Common myeloid progenitor, CD34-positive (primary cell): ENCODE results near the gene AWAT2.
"Not testable (repeated sequence)": the region's sequence is repeated elsewhere in the genome, so short reads cannot be mapped to it uniquely, and the experiment has no call there.

ENCODE experiments used
- CTCF ChIA-PET: fragments of 350-600 bp; sonication (Branson Sonifier 250); formaldehyde crosslinking; loops from one replicate; lab custom pipeline; 2021; ENCODE audit warnings: antibody characterized with exemption; lab: Charles Lee
- POLR2A ChIA-PET: fragments of 350-600 bp; sonication (Branson Sonifier 250); formaldehyde crosslinking; loops from one replicate; lab custom pipeline; 2021; ENCODE audit warnings: antibody characterized with exemption; lab: Charles Lee
- DNase-seq, 3 donors: peaks; one replicate each; pipeline versions ENCODE4 v3.0.0 to v3.0.0-alpha.2; 2013
- H3K27ac ChIP-seq, 2 experiments: 1 replicate in 1 of 2; 2 replicates in 1 of 2; pipeline ENCODE4 v1.7.0; 2013; ENCODE audit warnings: inconsistent platforms in 2 of 2, low read length in 2 of 2, mild to moderate bottlenecking in 2 of 2, low read depth in 1 of 2, moderate library complexity in 1 of 2; ENCODE audit not compliant: severe bottlenecking in 2 of 2, insufficient read depth in 1 of 2, poor library complexity in 1 of 2
- H3K27me3 ChIP-seq, 5 experiments: replicated peaks in 2 of 5; 1 replicate in 3 of 5; 2 replicates in 2 of 5; pipeline versions ENCODE4 v1.6.1 to v1.7.0; 2013; ENCODE audit warnings: low read length in 4 of 5, mild to moderate bottlenecking in 2 of 5, moderate library complexity in 2 of 5, inconsistent platforms in 1 of 5; ENCODE audit not compliant: insufficient read depth in 5 of 5, control insufficient read depth in 4 of 5
- H3K36me3 ChIP-seq, 4 experiments: 1 replicate in 2 of 4; 2 replicates in 2 of 4; pipeline versions ENCODE4 v1.6.1 to v1.7.0; 2013; ENCODE audit warnings: low read length in 3 of 4, control low read depth in 1 of 4, mild to moderate bottlenecking in 1 of 4; ENCODE audit not compliant: control insufficient read depth in 4 of 4, insufficient read depth in 4 of 4
- H3K4me1 ChIP-seq, 4 experiments: 1 replicate in 3 of 4; 2 replicates in 1 of 4; pipeline versions ENCODE4 v1.6.1 to v1.7.1; 2013; ENCODE audit warnings: low read length in 3 of 4, mild to moderate bottlenecking in 3 of 4, control low read depth in 1 of 4, inconsistent platforms in 1 of 4, moderate library complexity in 1 of 4; ENCODE audit not compliant: control insufficient read depth in 4 of 4, insufficient read depth in 4 of 4; ENCODE audit errors: control extremely low read depth in 1 of 4
- H3K4me3 ChIP-seq, 7 experiments: 1 replicate in 4 of 7; 2 replicates in 3 of 7; pipeline versions ENCODE4 v1.5.1 to v1.7.0; 2013; ENCODE audit warnings: mild to moderate bottlenecking in 7 of 7, low read length in 6 of 7, moderate library complexity in 6 of 7, inconsistent platforms in 2 of 7, low read depth in 2 of 7, control low read depth in 1 of 7; ENCODE audit not compliant: insufficient read depth in 4 of 7, control insufficient read depth in 1 of 7; ENCODE audit errors: extremely low read depth in 1 of 7
- H3K9me3 ChIP-seq, 5 experiments: 1 replicate in 4 of 5; 2 replicates in 1 of 5; pipeline versions ENCODE4 v1.6.1 to v1.7.1; 2013; ENCODE audit warnings: low read length in 4 of 5, mild to moderate bottlenecking in 2 of 5, inconsistent platforms in 1 of 5, low read depth in 1 of 5, moderate library complexity in 1 of 5; ENCODE audit not compliant: control insufficient read depth in 4 of 5, insufficient read depth in 2 of 5; ENCODE audit errors: control extremely low read depth in 1 of 5
- WGBS: methylation state at CpG from one replicate; pipeline ENCODE4 v1.1.5; 2013; ENCODE audit not compliant: insufficient coverage; 5-methylcytosine and 5-hydroxymethylcytosine counted together

Gene AWAT2

GRCh38 chrX:70007946-70008345 is 41.8 kb downstream of the AWAT2 start:
- Histone ChIP-seq H3K4me1 (no peaks in the 10 kb centered on the region), H3K9me3 (no peaks in the 10 kb centered on the region), H3K27ac (no peak overlapping the region), H3K4me3 (no peak overlapping the region), H3K36me3 (no peaks in the 10 kb centered on the region), H3K27me3 (peaks cover 0 to 2% (median 0%) of the 10 kb centered on the region in 5 experiments)
- POLR2A ChIA-PET = no interaction called here
- DNase-seq = no peak
- CTCF ChIA-PET = no interaction called here

GRCh38 chrX:70001708-70002341 is 47.9 kb downstream of the AWAT2 start:
- no peak overlapping the region for H3K27ac ChIP-seq
- DNase-seq = no peak
- H3K4me3 ChIP-seq = no peak overlapping the region
- no peaks in the 10 kb centered on the region for H3K36me3 ChIP-seq
- peaks cover 0 to 4% (median 0%) of the 10 kb centered on the region in 5 experiments for H3K27me3 ChIP-seq
- ChIA-PET POLR2A (no interaction called here), CTCF (no interaction called here)
- WGBS = 81% methylated on average over 3 of the region's 3 CpGs
- H3K9me3 ChIP-seq = no peaks in the 10 kb centered on the region
- no peaks in the 10 kb centered on the region for H3K4me1 ChIP-seq

GRCh38 chrX:70001269-70001668 is 48.5 kb downstream of the AWAT2 start:
- no peaks in the 10 kb centered on the region for H3K36me3 ChIP-seq
- 83% methylated on average over 1 of the region's 2 CpGs for WGBS
- no peak overlapping the region for H3K27ac ChIP-seq
- peaks cover 0 to 4% (median 0%) of the 10 kb centered on the region in 5 experiments for H3K27me3 ChIP-seq
- ChIA-PET POLR2A (no interaction called here), CTCF (no interaction called here)
- no peak for DNase-seq
- H3K9me3 ChIP-seq = no peaks in the 10 kb centered on the region
- H3K4me1 ChIP-seq = no peaks in the 10 kb centered on the region
- no peak overlapping the region for H3K4me3 ChIP-seq

GRCh38 chrX:69998299-69998698 is 51.4 kb downstream of the AWAT2 start:
- not testable (repeated sequence) for DNase-seq

GRCh38 chrX:69996113-69996468 is 53.6 kb downstream of the AWAT2 start:
- no peak overlapping the region for H3K4me3 ChIP-seq
- H3K4me1 ChIP-seq = no peaks in the 10 kb centered on the region
- H3K27me3 ChIP-seq = peaks cover 0 to 6% (median 0%) of the 10 kb centered on the region in 5 experiments
- no peak for DNase-seq
- no peak overlapping the region for H3K27ac ChIP-seq
- no peaks in the 10 kb centered on the region for H3K36me3 ChIP-seq
- ChIA-PET CTCF (no interaction called here), POLR2A (no interaction called here)
- no peaks in the 10 kb centered on the region for H3K9me3 ChIP-seq

More at GRCh38 chrX:69998299-69998698, 51.4 kb downstream of the AWAT2 start:
- H3K9me3 ChIP-seq, H3K27ac ChIP-seq, POLR2A ChIA-PET, H3K4me1 ChIP-seq, CTCF ChIA-PET, H3K4me3 ChIP-seq, H3K36me3 ChIP-seq, H3K27me3 ChIP-seq: not testable (repeated sequence)

DNA sequence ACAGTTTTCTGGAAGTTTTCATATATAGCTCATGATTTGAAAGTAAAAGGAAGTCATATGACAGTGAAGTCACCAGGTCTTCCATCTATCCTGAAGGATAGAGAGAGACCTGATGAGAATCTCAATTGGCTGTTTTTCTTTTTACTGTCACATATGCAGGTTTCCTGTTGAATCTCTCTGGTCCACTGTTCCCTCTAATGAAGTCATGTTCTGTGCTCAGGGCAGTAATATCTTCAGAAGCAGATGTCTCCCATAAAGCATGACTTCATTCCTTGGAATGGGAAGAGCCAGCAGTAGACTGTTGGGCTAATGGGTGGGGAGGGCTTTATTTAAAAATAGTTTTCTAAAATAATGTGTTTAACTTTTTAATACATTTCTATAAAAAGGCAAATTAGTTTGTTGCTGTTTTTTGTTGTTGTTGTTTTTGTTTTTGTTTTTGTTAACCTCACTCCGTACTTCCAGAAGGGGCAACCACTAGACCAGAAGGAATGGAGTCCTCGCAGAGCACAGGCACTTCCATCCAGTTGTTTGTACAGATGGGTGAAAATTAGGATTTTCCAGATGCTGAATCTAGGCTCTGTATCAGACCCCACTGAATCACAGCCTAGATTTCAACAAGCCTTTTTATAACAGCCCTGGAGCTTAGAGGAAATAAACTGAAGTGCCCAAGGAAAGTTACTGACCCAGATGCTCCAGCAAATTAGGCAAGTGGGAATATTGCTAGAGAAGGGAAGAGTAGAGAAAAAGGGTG is 54.2 kb downstream of the AWAT2 start:
- no peak for DNase-seq
- Histone ChIP-seq H3K27ac (no peak overlapping the region), H3K4me1 (no peaks in the 10 kb centered on the region), H3K27me3 (peaks cover 0 to 6% (median 0%) of the 10 kb centered on the region in 5 experiments), H3K4me3 (no peak overlapping the region), H3K9me3 (no peaks in the 10 kb centered on the region), H3K36me3 (no peaks in the 10 kb centered on the region)
- POLR2A ChIA-PET = no interaction called here
- 100% methylated on average over 1 of the region's 2 CpGs for WGBS
- CTCF ChIA-PET = no interaction called here

GRCh38 chrX:69993494-69993893 is 56.2 kb downstream of the AWAT2 start:
- ChIA-PET CTCF (no interaction called here), POLR2A (no interaction called here)
- Histone ChIP-seq H3K9me3 (no peaks in the 10 kb centered on the region), H3K27ac (no peak overlapping the region), H3K36me3 (no peaks in the 10 kb centered on the region), H3K4me3 (no peak overlapping the region), H3K27me3 (peaks cover 0 to 6% (median 0%) of the 10 kb centered on the region in 5 experiments), H3K4me1 (no peaks in the 10 kb centered on the region)
- no peak for DNase-seq
